Muscle of arm (tissue), 12 donors: ENCODE measurements around the gene CD7. TPM values are rescaled to one million over a fixed set of nuclear protein-coding genes. Genes with fewer than 3 reads are reported as not detected.
"Not testable (repeated sequence)": the region's sequence is repeated elsewhere in the genome, so short reads cannot be mapped to it uniquely, and the experiment has no call there.

ENCODE experiments used
- DNase-seq: peaks from one replicate; pipeline ENCODE4 v3.0.0-alpha.2; 2013
- polyA plus RNA-seq, 12 donors: library from polyadenylated mRNA; unstranded; fragments of 120-200 nt; gene quantifications; one replicate each; pipeline ENCODE4 v1.2.1, GENCODE V29; 2013; ENCODE audit not compliant: insufficient read length in 12 of 12

The CD7 gene
- polyA plus RNA-seq, 12 donors, result 0.19 to 3.8 (median 0.51) TPM; not detected in 3

DNA sequence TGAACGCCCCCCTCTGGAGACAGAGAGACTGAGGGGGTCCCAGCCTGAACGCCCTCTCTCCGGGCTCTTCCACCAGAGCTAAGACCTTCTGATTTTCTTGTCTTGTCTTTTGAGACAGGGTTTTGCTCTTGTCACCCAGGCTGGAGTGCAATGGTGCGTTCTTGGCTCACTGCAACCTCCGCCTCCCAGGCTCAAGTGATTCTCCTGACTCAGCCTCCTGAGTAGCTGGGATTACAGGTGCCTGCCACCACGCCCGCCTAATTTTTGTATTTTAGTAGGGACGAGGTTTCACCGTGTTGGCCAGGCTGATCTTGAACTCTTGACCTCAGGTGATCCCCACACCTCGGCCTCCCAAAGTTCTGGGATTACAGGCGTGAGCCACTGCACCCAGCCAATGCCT, 30.6 kb upstream of the CD7 start:
- DNase-seq, result not testable (repeated sequence)

DNA sequence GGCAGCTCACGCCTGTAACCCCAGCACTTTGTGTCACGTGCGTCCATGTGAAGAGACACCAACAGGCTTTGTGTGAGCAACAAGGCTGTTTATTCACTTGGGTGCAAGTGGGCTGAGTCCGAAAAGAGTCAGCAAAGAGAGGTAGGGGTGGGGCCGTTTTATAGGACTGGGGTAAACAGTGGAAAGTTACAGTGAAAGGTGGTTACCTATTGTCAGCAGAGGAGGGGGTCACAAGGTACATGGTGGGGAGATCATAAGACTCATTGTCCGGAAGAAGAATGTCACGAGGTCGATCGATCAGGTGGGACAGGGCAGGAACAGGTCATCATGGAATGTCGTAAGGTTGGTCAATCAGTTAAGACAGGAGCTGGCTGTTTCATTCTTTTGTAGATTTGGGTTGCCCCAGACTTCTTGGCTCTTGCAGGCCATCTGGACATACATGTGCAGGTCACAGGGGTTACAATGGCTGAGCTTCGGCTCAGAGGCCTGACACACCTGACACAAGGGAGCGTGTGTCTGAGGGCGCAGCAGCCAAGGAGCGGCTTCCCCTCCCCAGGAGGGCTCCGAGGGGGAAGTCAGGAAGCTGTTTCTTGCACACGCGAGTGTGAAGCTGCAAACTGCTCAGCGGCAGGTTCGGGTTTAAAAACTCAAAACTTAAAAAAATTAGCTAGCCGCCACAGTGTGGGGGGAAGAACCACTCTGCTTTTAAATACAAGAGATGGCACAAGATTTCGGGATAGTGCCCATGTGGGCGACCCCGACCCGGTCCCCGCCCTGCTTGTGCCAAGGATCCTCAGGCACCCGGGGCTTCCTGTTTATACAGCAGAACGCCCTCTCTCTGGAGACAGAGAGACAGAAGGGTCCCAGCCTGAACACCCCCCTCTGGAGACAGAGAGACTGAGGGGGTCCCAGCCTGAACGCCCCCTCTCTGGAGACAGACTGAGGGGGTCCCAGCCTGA, 29.2 kb upstream of the CD7 start:
- DNase-seq, result no peak

DNA sequence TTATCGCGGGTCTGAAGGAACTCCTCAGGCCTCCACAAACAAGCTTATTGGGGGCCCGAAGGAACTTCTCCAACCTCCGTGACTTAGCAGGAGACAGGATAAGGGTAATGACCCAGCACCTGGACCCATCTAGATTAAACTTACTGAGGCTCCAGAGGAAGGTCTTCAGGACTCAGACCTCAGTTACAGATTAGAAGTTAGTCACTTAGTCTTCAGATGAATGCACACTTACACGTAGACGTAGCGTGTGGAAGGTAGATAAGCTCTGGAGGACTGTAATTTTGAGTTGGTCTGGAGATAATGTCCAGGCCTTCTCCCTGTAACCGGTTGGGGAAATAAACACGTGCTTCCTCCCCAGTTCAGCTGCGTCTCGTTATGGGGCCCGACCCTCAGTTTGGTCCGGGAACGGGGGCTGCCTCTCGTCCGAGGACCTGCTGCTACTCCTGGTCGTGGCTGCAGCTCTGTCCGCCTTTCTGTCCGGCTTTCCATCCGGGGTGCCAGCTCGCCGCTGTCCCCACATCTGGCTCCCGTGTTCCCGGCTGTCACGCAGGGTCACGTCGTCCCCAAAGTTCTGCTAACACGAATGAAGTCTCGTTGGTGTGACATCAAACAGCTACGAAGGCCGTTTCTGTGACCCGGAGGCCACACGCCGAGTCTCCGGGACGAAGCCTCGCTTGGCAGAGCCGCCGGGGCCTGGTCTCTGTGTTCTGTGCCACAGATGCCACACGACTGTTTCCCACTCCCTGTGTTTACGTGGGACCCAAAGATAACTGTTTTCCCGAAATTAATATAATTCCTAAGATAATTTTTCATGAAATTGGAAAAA, 28.0 kb upstream of the CD7 start:
- DNase-seq, result no peak

DNA sequence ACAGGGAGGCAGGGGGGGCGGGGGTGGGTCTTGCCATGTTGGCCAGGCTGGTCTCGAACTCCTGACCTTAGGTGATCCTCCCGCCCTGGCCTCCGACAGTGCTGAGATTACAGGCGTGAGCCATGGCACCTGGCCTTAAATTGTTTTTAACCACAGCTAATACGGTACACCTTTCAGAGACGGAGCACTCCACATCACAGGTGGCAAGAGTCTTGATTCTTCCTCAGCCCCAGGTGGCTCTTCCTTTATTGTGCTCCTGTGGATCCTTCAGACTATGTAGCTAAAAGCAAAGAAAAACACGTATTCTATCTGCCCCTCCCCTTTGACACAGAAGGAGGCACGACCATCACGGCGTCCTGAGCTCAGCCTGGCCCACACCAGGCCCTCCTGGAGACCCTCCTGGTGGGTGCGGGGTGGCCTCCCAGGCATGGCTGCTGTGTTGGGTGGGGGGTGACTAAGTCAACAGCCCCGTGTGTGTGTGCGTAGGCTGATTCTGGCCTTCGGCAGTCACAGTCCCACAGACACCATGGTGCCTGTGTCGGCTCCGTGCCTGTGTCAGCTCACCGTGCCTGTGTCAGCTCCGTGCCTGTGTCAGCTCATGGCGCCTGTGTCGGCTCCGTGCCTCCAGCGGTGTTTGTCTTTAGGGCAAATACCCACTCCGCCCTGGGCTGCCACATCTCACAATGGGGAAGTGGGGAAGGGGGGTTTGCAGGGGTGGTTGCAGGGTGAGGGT, 26.9 kb upstream of the CD7 start:
- DNase-seq, result no peak

DNA sequence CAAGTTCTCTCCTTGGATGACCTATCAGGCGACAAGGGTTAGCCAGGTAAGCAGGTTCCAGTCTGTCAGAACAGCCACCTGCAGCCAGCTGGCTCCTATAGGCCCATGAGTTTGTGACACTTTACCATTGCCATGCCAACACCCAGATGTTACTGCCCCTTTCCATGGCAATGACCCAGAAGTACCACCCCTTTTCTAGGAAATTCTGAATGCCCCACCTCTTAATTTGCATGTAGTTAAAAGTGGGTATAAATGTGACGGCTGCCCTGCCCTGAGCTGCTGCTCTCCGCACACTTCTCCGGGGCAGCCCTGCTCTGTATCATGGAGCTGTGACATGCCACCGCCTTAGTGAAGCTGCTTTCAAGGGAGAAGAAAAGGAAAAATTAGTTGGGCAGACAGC, 26.2 kb upstream of the CD7 start:
- DNase-seq, result no peak

DNA sequence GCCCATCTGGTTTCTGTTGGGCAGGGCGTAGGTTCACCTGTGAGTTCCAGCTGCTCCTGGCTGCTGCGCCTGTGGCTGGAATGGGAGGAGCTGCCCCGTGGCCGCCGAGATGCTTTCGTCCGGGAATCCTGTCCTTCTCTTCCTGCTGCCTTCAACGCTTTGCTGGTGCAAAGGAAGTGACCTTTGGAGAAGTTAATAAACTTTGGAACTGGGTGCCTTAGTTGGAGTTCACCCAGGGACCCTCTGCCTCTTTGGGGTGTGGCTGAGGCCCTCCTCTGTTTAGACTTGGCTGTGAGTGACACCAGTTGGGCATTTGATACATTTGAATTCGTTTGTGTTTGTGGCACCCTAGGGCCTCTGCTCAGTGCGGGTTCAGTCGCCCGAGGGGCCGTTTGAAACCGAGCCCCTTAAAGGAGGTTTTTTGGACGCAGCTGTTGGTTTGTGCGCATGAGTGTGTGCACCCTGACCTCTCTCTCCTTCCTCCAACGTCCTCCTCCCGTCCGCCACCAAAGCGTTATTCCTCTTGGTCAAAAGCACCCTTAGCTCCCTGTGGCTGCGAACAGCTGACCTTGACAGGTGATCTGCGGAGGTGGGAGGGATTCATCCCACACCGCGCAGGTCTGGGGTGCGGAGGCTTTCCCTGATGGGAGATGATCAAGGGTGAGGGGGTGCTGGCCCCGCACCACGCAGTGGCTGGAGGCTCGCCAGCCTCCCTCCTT, 25.1 kb upstream of the CD7 start:
- DNase-seq, result no peak

DNA sequence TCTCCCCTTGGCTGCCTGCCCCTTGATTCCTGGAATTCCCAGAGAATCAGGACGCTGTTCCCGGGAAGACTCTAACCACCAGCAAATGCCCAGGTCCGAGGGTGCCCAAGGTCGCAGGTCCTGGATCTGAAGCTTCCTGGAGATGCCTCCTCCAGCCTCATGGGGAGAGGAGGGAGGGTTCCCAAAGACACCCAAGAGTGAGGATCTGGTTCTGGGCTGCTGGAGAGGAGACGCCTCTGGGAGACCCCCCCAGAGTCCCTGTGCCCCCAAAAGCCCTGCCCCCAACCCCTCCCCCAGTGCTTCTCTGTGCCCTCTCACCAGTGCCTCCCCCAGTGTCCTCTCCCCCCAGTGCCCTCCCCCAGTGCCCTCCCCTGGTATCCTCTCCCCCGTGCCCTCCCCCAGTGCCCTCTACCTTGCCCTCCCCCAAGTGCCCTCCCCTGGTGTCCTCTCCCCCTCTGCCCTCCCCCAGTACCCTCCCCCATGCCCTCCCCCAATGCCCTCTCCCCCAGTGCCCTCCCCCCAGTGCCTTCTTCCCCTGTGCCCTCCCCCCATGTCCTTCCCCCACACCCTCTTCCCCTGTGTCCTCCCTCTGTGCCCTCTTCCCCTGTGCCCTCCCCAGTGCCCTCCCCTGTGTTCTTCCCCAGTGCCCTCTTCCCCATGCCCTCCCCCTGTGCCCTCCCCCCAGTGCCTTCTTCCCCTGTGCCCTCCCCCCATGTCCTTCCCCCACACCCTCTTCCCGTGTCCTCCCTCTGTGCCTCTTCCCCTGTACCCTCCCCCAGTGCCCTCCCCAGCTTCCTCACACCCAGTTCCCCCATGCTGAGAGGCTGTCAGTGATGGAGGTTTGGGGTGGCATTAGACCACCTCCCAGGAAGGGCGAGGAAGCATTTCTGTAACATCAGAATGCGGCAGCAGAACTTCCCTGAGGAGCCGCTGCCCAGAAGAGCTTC, 22.5 kb upstream of the CD7 start:
- DNase-seq, result no peak

DNA sequence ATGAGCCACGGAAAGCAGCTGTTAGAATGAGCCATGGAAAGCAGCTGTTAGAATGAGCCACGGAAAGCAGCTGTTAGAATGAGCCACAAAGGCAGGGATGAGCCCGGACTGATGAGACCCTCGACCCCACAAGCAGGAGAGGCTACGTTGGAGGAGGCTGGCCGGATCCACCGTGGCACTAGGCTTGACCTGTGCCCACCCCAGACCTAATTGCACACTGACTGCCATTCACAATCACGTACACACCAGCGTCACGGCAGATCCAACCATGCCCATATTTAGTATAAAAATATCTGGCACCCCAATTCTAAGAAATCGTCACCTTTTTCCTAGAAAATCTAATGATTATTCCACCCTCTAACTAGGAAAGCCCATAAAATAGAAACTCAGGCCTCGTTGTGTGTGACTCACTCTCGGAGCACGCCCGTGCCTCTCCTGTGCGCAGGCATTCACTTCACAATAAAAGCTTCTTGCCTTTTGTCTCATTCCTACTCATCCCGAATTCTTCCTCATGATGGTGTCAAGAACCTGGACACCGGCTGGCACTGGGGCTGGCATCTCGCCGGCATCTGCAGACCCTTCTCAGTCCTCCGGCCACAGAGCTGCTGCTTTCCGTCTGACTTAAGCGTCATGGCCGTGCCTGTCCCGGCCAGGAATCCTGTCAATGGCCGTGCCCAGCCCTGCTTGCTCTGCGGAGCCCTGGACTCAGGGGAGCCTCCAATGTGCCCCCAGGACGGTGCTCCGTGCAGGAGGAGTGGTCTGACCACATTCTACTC, 21.6 kb upstream of the CD7 start:
- DNase-seq, result no peak

DNA sequence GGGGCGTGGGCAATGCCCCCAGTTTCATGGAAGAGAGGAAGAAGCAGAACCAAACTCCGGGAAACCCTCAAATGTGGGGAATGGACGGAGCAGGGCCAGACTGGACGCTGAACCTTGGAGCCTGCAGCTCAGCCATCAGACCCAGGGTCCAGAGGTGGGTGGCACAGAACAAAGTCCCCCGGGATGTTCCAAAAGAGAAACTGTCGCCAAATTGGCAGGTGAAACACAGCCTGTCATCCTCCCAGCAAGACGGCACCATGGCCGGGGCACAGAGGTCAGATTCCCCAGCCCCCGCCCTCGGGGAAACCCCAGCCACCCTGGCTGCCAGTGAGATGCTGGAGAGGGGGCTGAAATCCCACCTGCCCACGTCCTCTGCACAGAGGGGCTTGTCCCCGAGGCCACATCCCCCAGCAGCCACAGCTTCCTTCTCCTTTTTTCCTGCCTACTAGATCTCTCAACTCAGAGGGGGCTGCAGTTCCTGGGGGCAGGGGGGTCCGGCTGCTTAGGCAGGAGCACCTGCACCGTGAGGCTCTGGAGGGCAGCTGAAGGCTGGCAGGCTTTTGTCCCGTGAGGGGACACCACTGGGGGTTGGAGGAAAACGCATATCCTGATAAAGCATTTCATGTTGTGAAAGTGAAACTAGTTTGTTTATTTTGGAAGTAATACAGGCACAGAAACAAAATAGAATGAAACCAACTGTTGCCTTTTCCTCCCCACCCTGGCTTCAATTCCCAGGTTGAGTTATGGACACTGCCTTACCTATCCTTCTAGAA, 17.4 kb upstream of the CD7 start:
- no peak for DNase-seq

DNA sequence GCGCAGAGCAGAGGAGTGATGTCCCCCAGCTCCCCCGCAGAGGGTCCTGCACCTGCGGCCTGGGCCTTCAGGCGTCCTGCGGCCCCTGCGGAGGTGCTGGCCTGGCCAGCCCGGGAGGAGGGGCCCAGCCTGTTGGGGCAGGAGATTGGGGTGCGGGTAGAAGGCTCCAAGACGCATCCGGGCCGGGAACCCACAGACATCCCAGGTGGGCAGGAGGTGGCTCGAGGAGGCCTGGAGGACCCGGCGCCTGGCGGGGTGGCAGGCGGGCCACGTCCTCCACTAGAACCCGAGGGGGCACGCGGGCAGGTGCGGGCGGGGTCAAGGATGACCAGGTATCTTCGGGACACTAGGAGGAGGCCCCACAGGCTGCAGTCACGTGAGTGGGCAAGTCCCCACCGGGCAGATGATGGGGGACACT, 16.8 kb upstream of the CD7 start:
- no peak for DNase-seq

DNA sequence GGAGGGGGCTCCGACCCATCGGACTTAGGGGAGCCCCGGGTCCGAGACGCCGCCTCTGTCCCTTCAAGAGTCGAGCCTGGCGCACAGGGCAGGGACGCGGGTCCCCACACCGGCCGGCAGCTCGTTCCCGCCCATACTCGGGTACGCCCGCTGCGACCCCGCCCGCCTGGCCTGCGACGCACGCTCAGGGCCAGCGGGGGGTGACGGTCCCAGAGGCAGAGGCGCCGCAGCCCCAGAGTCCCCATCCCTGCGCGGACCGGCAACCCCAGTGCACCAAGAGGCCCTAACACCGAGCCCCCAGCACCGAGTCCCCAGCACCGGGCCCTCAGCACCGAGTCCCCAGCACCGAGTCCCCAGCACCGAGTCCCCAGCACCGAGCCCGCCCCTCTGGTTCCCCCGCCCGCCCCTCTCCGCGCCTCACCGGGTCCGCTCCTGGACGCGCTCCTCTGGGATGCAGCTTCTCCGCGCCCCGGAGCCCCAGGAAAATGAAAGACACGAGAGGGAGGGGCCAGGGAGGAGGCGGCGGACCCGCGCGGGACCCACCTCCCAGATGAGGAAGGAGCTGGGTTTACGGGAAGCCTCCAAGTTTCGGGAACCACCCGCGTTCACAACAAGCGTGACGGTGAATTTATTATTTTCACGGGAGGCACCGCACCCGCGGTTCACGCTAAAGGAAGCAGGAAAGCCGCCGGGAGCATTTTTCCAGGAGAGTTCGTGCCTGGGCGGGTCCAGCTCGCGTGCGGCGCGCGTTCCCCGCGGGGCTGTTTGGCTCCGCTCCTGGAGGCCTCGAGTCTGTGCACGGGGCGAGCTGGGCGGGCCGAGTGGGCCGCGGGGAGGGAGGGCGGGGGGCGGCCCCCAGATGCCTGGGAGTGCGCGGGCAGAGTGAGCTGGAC, 16.1 kb upstream of the CD7 start, which contains the start of gene SECTM1:
Gene SECTM1 (minus strand): TSS at position 488 of the 893 bp plus-strand sequence. CDS start 6,526 bp downstream, outside the sequence.
- peak; percentile 75 for DNase-seq

DNA sequence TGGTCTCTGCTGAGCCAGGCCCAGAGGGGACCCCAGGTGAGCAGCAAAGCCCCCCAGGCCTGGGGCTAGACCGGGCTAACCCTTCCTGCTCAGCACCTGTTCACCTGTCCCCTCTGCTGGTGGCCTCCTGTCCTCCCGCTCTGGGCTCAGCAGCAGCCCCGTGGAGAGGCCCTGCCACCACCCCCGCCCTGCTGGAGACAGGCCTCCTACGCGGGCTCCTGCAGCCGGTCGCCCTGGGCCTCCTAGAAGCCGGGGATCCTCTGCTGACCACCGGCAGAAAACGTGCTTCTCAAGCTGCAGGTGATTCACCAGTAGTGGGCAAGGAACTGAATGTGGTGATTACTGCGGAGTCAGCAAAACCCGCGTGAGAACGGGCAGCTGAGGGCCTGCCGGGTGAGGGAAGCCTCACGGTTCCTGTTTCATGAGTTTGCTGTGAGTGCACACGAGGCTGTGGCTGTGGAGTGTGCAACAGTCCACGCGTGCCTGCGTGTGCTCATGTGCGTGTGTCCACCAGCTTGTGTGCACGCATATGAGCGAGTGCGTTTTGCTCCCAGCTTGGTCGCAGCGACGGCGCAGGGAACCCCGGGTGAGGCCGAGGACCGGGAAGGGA, 15.4 kb upstream of the CD7 start:
- DNase-seq, result no peak

DNA sequence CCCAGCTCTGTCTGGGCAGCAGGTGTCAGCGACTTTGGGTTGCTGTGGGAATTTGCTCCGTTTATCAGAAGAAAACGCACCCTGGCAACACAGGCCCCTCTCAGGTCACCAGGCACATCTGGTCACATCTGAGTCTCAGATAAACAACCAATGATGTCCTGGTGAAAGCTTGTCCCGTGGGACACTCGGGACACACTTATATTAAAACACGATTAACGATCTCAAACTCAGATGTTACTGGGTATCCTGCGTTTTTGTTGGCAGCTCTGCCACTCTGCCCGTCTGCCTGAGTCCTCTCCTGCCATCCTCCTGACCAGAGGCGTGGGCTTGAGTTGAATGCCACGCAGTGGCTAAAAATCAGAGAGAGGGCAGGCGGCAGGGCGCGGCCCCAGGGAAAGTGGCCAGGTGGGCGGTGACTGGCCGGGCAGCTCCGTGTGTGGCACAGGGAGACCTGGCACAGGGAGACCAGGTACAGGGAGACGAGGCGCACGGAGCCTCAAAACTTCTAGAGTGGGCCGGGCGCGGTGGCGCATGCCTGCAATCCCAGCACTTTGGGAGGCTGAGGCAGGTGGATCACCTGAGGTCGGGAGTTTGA, 14.0 kb upstream of the CD7 start:
- no peak for DNase-seq

DNA sequence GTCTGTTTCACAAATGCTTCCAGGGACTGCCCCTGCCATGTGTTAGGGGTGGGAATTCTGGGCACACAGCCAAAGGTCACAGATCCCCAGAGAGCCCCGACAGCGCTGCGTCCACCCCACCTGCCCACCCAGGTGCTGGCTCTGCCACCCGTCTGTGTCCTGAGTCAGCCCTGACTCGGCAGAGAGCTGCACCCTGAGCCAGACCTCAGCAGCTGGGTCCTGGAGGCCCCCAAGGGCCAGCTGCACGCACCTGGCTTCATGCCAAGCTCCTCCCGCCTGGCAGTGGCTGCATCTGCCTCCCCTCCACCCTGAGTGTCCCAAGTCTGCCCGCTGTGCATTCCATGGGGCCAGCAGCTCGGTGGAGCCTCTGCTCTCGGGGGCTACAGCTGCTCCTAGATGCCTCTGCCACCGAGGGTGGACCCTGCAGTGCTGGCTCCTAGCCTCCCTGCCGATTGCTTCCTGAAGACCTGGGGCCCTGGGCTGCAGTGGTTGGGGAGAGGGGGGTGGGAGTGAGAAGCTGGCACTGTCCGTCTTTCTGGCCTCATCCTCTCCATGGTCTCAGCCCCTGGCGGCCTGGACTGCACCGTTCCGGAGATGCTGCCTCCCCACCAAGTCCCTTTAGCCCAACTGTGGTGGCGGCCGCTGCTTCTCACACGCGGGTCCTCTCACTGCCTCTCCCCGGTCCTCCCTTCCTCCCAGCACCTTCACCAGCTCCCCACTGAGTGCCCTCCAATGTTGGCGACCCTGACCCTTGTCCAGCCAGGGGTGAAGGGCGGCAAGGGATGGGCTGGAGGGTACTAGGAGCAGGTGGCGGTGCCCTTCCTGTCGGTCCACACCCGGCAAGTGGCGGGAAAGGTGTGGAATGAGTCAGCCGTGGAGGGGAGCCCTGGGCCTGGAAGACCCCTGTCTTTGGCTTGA, 13.2 kb upstream of the CD7 start:
- peak; percentile 69 for DNase-seq

DNA sequence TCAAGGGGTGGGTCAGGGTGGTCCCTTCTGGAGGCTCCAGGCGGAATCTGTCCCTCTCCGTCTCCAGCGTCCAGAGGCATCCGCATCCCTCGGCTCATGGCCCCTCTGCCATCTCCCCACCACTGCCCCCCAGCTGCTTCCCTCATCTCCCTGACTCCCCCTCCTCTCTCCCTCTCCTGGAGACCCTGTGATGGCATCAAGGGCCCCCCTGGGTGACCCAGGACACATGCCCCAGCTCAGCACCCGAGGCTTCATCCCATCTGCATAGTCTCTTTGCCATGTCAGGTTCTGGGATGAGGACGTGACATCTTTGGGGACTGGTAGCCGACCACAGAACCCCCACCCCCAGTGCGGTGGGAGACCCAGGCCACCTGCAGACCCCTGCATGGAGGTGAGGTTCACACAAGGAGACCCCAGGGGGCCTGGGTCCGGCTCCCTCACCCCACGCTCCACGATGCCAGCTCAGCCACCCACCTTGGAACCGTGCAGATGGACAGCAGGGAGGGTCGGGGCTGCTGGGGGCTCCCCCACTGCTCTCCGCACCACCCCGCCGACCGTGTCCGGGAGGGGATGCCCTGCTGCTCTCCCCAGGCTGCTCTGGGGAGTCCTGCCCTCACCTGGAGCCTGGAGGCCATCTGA, 12.4 kb upstream of the CD7 start:
- DNase-seq, result no peak
